Measurements from ENCODE around the gene ATP1A4.

Gene ATP1A4

GRCh38 chr1:160144921-160145320 is 6.5 kb upstream of the ATP1A4 start:
- no peak for DNase-seq (ENCODE audit: low read depth in 2 of 2)

- no peak for DNase-seq (ENCODE audit: low read depth in 2 of 2)
Measured at GRCh38 chr1:160146107-160146506, 5.3 kb upstream of the ATP1A4 start.

- no peak for DNase-seq (ENCODE audit: low read depth in 2 of 2)
Measured at GRCh38 chr1:160148121-160148520, 3.3 kb upstream of the ATP1A4 start.

- DNase-seq (ENCODE audit: low read depth in 2 of 2) = no peak
Measured at GRCh38 chr1:160149233-160149632, 2.2 kb upstream of the ATP1A4 start.

GRCh38 chr1:160149716-160150115 is 1.7 kb upstream of the ATP1A4 start:
- DNase-seq (ENCODE audit: low read depth in 2 of 2) = no peak

GRCh38 chr1:160154790-160155189 is 3.4 kb downstream of the ATP1A4 start:
- DNase-seq (ENCODE audit: low read depth in 2 of 2) = no peak

GRCh38 chr1:160156361-160156760 is 5.0 kb downstream of the ATP1A4 start:
- no peak for DNase-seq (ENCODE audit: low read depth in 2 of 2)

- DNase-seq (ENCODE audit: low read depth in 2 of 2) = no peak
Measured at GRCh38 chr1:160157174-160157573, 5.8 kb downstream of the ATP1A4 start.

- DNase-seq (ENCODE audit: low read depth in 2 of 2) = no peak
Measured at GRCh38 chr1:160158031-160158430, 6.6 kb downstream of the ATP1A4 start.

- DNase-seq (ENCODE audit: low read depth in 2 of 2) = no peak
Measured at GRCh38 chr1:160158534-160158933, 7.1 kb downstream of the ATP1A4 start.

GRCh38 chr1:160159846-160160245 is 8.4 kb downstream of the ATP1A4 start:
- DNase-seq (ENCODE audit: low read depth in 2 of 2) = no peak

GRCh38 chr1:160161965-160162705 is 10.7 kb downstream of the ATP1A4 start:
- DNase-seq (ENCODE audit: low read depth in 2 of 2) = no peak

- DNase-seq (ENCODE audit: low read depth in 2 of 2) = no peak
Measured at GRCh38 chr1:160162931-160163330, 11.5 kb downstream of the ATP1A4 start.

GRCh38 chr1:160163615-160164014 is 12.2 kb downstream of the ATP1A4 start:
- no peak for DNase-seq (ENCODE audit: low read depth in 2 of 2)

GRCh38 chr1:160164121-160164520 is 12.7 kb downstream of the ATP1A4 start:
- DNase-seq (ENCODE audit: low read depth in 2 of 2) = no peak

GRCh38 chr1:160166166-160166868 is 14.9 kb downstream of the ATP1A4 start:
- DNase-seq (ENCODE audit: low read depth in 2 of 2) = no peak

GRCh38 chr1:160167056-160167455 is 15.7 kb downstream of the ATP1A4 start:
- DNase-seq (ENCODE audit: low read depth in 2 of 2) = no peak

GRCh38 chr1:160167580-160167979 is 16.2 kb downstream of the ATP1A4 start:
- DNase-seq (ENCODE audit: low read depth in 2 of 2) = no peak

GRCh38 chr1:160168016-160168415 is 16.6 kb downstream of the ATP1A4 start:
- no peak for DNase-seq (ENCODE audit: low read depth in 2 of 2)

GRCh38 chr1:160168609-160169369 is 17.4 kb downstream of the ATP1A4 start:
- no peak for DNase-seq (ENCODE audit: low read depth in 2 of 2)

- no peak for DNase-seq (ENCODE audit: low read depth in 2 of 2)
Measured at GRCh38 chr1:160169553-160170399, 18.4 kb downstream of the ATP1A4 start.

GRCh38 chr1:160171354-160171753 is 20.0 kb downstream of the ATP1A4 start:
- no peak for DNase-seq (ENCODE audit: low read depth in 2 of 2)
